ENCODE results near the gene RPEL1.
"Not testable (repeated sequence)": the region's sequence is repeated elsewhere in the genome, so short reads cannot be mapped to it uniquely, and the experiment has no call there.

RPEL1 gene

DNA sequence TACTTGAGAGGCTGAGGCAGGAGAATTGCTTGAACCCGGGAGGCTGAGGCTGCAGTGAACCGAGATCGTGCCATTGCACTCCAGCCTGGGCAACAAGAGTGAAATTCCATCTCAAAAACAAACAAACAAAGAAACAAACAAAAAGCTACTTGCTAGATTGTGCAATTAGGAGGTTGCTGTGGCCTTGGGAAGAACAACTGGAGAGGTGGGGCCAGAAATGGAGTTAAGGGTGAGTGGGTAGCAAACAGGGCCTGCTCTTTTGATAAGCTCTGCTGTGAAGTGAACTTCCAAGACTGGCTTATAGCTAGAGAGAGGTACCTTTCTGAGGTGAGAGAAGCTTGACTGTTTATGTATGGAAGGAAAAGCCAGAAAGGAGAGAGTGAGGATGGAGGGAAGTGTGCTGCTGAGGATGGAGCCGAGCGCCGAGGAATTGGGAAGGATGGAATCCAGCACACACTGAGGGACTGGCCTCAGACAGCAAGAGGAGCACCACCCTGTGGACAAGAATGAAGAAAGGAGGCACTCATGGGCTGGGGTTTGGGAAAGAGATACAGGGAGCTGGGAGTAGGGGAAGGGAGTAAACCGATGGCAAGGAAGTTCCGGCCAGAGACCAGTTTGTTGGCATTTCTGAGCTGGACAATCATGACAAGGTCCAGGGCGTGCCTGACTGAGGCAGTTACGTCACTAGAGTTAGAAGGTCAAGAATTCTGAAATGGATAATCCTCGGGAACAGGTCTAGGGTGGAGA is 7.0 kb upstream of the RPEL1 start:
- DNase-seq, result no peak

DNA sequence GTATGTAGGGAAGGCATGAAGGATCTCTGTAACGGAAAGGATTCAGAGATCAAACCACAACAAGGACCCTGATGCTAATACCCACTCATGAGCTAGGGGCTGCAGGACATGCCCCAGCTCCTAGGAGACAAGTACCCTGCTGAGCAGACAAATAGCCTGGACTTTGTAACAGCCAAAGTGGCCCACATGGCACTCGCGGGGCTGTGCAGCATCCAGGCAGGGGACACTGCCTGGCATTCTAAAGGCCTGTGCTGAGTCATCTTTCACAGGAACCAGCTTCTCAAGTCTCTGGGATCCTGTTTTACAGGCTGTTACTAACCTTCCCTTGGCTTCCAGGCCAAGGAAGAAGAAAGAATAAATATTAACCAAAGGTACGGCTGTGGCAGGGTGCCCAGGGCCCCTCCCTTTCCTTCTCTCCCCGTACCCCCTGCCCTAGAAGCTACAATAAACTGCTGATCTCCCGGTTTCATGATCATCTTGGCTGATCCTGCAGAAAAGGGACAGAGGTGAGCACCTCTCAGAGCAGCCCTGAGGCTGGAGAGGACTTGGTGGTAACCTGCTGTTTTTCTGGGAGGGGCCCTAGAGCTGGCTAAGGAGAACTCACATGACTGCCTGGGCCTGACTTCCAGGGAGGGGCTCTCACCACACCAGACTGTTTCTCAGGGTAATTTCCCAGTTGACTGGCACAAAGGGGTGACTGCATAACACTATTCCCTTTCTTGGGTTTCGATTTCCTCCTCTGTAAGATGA is 4.2 kb upstream of the RPEL1 start:
- DNase-seq, result no peak

DNA sequence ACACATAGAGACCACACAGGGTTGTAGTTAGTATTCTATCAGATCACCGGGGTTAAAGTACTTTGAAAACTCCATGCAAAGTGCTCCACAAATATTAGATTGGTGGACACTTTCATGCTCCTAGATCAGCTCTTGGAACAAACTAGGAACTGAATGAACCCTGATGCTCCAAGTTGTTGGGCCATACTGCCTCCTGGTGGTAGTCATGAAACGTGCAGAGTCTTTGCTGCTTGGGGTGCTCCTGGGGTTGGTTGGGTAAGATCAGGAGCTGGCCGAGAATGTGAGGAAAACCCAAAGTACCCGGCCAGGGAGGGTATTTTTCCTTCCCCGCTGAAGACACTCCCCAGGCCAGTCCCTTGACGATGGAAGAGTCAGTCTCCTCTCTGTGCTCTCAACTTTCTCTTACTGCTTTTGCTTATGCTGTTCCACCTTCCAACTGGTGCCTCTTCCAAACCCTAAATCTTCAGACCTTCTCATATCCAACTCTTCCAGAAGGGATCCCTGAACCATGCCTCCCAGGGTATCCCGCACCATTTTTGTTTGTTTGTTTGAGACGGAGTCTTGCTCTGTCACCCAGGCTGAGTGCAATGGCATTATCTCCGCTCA is 918 bp upstream of the RPEL1 start:
- DNase-seq, result peak; percentile 62

DNA sequence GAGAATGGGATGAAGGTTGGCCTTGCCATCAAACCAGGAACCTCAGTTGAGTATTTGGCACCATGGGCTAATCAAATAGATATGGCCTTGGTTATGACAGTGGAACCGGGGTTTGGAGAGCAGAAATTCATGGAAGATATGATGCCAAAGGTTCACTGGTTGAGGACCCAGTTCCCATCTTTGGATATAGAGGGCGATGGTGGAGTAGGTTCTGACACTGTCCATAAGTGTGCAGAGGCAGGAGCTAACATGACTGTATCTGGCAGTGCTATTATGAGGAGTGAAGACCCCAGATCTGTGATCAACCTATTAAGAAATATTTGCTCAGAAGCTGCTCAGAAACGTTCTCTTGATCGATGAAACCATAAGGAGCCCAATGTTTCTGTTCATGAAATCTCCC is 637 bp downstream of the RPEL1 start:
- no peak for DNase-seq

DNA sequence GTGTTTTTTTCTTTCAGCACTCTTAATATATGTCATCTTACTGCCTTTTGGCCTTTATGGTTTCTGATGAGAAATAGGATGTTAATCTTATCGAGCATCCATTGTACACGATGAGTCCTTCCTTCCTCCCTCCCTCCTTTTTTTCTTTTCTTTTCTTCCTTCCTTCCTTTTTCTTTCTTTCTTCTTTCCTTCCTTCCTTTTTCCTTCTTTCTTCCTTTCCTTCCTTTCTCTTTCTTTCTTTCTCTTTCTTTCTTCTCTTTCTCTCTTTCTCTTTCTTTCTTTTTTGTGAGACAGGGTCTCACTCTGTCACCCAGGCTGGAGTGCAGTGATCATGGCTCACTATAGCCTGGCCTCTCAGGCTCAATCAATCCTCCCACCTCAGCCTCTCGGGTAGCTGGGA is 8.4 kb downstream of the RPEL1 start:
- DNase-seq, result no peak

DNA sequence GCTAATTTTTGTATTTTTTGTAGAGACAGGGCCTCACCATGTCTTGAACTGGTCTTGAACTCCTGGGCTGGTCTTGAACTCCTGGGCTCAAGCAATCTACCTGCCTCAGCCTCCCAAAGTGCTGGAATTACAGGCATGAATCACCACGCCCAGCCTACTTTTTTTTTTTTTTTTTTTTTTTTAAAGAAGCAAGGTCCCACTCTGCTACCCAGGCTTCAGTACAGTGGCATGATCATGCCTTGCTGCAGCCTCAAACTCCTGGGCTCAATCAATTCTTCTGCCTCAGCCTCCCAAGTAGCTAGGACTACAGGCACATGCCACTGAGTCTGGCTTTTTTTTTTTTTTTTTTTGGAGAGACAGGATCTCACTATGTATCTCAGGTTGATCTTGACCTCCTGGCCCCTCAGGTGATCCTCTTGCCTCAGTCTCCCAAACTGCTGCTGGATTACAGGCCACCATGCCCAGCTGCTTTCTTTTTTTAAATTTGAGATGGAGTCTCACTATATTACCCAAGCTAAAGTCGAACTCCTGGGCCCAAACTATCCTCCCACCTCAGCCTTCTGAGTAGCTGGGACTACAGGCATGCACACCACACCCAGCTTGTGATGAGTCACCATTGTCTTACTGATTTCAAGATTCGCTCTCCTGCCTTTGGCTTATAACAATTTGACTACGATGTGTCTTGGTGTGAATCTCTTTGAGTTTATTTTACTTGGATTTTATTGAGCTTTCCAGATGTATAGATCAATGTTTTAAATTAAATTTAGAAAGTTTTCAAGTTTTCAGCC is 9.0 kb downstream of the RPEL1 start:
- DNase-seq, result no peak

DNA sequence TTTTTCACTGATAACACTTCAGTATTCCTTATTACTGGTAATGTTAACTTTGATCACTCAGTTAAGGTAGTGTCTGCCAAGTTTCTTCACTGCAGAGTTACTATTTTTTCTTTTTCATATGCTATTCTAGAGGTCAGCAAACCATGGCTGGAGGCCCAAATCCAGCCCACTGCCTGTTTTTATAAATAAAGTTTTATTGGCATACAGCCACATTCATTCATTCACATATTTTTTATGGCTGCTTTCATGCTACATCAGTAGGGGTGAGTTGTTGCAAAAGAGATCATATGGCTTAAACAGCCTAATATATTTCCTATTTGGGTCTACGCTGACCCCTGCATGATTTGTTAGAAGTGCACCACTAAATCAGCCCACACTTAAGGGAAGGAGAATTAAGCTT is 10.9 kb downstream of the RPEL1 start:
- DNase-seq, result no peak

DNA sequence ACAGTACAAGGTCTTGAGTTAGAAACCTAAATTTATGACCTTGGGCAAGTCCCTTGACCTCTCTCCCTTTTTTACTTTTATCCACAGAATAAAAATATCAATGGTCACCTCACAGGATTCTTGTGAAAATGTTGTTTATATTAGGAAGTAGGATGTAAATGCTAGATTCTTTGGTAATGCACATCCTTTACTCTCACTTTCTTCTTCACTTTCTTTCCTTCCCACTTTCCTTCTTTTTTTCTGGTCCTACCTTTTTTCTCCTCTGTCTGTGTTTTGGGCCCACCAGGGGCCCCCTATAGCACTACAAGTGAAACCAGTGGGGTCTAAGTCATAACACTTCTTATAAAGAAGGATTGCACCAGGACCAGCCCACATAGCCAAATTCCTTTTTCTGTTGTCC is 12.1 kb downstream of the RPEL1 start:
- no peak for DNase-seq

DNA sequence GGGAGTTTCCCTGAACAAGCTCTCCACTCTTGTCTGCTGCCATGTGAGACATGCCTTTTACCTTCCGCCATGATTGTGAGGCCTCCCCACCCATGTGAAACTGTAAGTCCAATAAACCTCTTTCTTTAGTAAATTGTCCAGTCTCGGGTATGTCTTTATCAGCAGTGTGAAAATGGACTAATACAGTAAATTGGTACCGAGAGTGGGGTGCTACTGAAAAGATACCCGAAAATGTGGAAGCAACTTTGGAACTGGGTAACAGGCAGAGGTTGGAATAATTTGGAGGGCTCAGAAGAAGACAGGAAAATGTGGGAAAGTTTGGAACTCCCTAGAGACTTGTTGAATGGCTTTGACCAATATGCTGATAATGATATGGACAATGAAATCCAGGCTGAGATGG is 13.2 kb downstream of the RPEL1 start:
- not testable (repeated sequence) for DNase-seq

DNA sequence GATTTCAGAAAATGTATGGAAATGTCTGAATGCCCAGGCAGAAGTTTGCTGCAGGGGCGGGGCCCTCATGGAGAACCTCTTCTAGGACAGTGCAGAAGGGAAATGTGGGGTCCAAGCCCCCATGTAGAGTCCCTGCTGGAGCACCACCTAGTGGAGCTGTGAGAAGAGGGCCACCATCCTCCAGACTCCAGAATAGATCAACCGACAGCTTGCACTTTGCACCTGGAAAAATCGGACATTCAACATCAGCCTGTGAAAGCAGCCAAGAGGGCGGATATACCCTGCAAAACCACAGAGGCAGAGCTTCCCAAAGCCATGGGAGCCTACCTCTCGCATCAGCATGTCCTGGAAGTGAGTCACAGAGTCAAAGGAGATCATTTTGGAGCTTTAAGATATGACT is 14.3 kb downstream of the RPEL1 start:
- DNase-seq, result no peak

DNA sequence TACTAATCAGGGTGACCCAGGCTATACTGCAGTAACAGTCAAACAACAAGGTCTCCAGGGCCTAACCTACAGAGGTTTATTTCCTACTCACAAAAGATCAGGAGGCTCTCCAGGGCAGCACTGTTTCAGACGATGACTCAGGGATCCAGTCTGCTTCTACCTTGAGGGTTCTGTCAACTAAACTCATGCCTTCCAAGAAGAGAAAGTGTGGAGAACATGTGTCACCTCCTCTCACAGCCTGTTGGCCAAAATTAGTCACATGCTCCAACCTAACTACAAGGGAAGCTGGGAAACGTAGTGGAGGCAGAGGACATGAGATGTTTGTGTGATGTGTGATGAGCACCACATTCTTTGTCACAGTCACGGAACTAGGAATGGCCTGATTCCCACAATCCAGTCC is 16.5 kb downstream of the RPEL1 start:
- no peak for DNase-seq

DNA sequence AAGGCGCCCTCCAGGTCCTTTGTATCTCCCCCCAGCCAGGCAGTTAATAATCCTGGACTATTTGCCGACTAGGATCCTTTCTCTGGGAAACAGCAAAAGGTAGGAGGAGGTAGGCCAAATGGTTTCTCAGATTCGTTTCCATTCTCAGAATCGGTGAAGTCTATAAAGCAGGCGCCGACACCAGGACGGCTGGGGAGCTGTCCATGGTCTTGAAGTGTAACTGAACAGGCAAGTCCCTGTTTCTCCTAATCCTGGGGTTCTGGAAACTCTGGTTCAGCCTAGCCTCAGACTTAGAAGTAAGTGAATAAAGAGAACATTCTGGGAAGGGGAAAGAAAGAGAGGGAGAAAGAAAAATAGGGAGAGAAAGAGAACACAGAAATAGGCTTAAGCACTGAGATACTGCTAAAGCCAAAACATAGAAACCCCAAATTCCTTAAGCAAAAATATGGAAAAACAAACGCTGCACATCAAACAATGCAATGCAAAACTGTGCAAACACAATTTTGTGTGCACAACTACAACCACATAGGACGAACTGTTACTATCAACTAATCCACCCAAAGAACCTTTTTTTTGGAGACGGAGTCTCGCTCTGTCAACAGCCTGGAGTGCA is 20.1 kb downstream of the RPEL1 start:
- no peak for DNase-seq

DNA sequence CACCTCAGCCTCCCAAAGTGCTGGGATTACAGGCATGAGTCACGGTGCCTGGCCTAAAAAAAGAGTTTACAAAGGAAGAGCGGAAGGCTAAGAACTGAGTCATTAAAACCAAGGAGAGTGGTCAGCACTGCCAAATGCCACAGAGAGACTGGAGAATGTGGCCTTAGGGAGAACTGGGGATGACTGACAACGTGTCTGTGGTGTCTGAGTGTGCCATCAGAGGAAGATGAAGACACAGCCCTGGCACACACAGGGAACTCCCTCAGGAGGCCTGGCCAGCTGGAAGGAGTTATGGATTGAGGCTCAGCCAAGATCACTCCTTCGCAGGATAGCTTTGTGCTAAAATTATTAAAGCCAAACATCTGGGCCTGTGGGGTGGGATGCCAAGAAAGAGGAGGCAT is 27.4 kb downstream of the RPEL1 start:
- DNase-seq, result no peak

DNA sequence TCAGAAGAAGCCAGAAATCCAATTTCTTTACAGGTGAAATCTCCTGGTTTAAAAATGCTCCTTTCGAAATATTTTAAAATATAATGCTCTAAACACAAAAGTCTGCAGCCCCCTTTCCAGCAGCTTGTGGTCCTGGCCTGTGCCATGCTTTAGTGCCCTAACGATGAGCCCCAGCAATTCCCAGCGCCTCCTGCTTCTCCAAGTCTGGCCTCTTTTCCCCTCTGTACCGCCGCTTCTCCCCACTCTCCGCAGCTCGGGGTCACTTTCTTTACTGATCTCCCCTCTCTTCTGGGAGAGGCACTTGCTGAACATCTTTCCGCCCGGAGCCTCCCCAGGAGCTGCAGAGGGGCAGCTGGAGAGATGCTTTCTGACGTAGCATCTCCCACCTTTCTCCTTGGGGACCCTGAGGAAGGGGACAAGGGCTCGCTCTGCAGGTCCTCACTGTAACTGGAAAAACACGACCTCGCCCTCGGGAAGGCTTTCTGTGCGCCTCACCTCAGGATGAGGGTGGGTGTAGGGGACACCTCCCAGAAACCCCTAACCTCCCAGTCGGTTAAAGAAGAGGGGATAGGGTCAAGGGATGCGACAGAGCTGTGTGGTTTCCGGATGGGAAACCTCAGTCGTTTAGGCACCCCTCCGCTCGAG is 30.7 kb downstream of the RPEL1 start:
- no peak for DNase-seq

DNA sequence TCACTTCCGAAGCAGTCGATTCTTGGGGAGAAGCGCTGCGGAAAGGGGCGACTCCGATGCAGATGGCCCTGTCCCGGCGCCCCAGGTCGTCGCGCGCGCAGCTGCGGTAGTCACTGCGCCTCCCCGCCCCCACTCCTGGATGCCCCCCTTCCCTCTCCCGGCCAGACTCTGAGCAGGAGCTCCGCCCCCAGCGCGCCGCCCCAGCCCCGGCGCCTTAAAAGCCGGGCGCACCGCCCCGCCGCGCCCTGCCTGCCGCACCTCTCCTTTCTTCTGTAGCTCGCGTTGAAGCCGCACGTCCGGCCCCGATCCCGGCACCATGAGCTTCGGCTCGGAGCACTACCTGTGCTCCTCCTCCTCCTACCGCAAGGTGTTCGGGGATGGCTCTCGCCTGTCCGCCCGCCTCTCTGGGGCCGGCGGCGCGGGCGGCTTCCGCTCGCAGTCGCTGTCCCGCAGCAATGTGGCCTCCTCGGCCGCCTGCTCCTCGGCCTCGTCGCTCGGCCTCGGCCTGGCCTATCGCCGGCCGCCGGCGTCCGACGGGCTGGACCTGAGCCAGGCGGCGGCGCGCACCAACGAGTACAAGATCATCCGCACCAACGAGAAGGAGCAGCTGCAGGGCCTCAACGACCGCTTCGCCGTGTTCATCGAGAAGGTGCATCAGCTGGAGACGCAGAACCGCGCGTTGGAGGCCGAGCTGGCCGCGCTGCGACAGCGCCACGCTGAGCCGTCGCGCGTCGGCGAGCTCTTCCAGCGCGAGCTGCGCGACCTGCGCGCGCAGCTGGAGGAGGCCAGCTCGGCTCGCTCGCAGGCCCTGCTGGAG is 31.4 kb downstream of the RPEL1 start, which contains the start of gene INA:
INA (plus strand) TSS at position 243 of the 817 bp plus-strand sequence; CDS start at position 317, 74 bp downstream.
- no peak for DNase-seq

DNA sequence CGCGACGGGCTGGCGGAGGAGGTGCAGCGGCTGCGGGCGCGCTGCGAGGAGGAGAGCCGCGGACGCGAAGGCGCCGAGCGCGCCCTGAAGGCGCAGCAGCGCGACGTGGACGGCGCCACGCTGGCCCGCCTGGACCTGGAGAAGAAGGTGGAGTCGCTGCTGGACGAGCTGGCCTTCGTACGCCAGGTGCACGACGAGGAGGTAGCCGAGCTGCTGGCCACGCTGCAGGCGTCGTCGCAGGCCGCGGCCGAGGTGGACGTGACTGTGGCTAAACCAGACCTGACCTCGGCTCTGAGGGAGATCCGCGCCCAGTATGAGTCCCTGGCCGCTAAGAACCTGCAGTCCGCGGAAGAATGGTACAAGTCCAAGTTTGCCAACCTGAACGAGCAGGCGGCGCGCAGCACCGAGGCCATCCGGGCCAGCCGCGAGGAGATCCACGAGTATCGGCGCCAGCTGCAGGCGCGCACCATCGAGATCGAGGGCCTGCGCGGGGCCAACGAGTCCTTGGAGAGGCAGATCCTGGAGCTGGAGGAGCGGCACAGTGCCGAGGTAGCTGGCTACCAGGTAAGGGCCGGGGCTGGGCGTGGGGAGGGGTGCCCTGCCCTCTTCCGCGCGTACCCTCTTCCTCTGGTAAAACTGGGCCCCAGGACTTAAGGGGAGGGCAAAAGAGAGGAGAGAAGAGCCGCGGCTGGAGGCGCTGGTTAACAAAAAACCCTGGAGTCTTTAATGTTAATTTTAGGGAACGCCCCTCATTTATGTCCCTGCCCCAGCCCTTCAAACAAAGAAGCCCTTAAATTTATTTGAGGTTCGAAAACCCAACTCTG is 32.2 kb downstream of the RPEL1 start:
- no peak for DNase-seq

DNA sequence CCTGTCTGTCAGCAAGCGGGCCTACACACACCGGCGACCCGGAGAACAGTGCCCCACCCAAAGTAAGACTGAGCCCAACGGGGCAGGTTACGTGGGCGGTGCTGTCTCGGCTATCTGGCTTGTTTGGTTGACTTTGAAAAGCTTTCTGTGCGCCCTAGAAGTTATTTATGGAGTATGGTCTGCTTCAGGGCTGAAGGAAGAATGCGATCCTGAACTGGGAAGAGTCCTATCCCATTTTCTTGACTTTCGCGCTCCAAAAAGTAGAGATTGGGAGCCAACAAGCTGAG is 32.8 kb downstream of the RPEL1 start:
- no peak for DNase-seq

DNA sequence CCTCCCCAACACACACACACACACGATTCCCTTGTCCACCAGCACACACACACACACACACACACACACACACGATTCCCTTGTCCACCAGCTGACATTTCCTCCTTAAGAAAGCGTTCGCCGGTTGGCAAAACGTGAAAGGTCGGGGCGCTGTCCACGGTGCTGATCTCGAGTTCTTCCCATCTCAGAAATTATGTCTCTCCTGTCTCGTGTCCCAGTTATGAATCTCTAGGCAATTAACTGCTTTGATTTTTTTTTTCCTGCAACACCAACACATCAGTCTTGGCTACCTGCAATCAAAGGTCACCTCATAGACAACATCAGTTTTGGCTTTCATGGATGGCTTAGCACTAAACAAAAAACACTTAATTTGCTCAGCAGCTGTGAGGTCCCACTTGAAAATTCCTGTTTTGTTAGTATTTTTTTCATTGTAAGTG is 33.2 kb downstream of the RPEL1 start:
- no peak for DNase-seq

DNA sequence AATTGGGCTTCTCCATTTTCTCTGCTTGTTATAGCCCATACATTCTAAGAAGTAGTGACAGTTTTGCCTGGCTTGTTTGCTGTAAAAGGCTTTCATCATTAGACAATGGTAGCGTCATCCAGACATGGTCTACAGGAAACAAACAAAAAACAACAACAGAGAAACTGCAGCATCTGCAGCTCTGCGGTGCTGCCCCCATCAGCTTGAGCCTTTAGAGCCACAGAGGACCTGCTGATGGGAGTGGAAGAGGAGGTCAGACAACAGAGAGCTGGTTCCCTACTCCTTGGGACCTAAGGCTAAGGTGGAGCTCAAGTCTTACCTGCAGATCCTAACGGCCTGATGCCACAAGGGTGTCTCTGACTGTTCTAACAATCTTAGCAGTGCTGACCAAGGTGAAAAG is 34.3 kb downstream of the RPEL1 start:
- DNase-seq, result no peak

DNA sequence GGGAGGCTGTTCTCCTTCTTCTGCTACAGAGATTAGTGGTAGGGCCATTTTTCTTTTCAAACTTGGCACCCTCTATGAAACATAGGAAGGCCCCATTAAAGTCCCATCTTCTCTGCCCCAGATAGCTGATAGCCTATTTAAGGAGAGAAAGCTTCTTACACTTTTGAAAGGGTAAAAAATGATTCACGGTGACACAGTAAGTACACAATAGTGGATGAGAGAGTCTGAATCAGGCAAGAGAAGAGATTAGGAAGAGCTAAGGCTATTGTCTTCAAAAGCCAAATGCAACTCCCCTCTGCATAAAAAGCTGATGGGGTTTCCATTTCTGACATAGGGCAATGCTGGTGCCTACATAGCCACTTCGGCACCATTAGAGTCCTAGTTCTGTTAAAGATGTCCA is 34.8 kb downstream of the RPEL1 start:
- DNase-seq, result no peak

DNA sequence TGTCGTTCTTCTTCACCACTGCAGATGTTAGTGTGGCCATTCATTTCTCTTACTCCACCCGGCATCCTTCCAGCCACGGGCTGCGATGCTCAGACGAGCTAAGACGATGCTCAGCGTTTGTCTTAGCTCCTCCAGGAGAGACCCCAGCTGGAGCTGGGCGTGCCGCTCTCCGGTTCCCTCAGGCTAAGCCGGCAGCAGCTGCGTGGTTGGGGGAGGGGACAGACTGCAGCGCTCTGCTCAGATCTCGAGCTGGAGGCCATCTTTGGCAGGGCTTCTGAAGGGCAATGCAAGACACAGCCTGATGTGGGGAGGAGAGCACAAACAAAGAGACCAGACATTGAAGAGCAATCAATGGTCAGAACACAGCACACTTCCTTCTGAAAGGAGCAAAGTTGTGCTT is 36.1 kb downstream of the RPEL1 start:
- DNase-seq, result no peak

Measured in activated CD4-positive, CD25-positive, alpha-beta regulatory T cell treated with anti-CD3 and anti-CD28 coated beads, Interleukin-2, amount 50 U/mL, for 72 hours (primary cell).